WTC11 (cell line): ENCODE results near the gene NAPB. TPM values are rescaled to one million over a fixed set of nuclear protein-coding genes. Genes with fewer than 3 reads are reported as not detected.

Source experiments
- ATAC-seq: fragments of 200-7000 bp; cut with Tn5 transposase; 2 replicates; pipeline ENCODE4 v1.10.0; 2021; ENCODE audit warnings: mild to moderate bottlenecking, moderate library complexity
- CTCF ChIA-PET: fragments of 300-600 bp; sonication (Branson Sonifier 250); formaldehyde crosslinking; loops from one replicate; lab custom pipeline; 2021; ENCODE audit warnings: antibody characterized with exemption; lab: Charles Lee
- POLR2A ChIA-PET: fragments of 350-600 bp; sonication (Branson Sonifier 250); formaldehyde crosslinking; loops from one replicate; lab custom pipeline; 2021; ENCODE audit warnings: antibody characterized with exemption; lab: Charles Lee
- DNase-seq: peaks from one replicate; pipeline ENCODE4 v3.0.0; 2021; ENCODE audit warnings: low spot score
- H3K27ac Mint-ChIP-seq: 2 replicates; pipeline ENCODE4 v1.8.0; 2021; ENCODE audit warnings: mixed read lengths
- H3K27me3 Mint-ChIP-seq: 2 replicates; pipeline ENCODE4 v1.8.0; 2021; ENCODE audit warnings: low read depth, mild to moderate bottlenecking, moderate library complexity, mixed read lengths
- H3K36me3 Mint-ChIP-seq: 2 replicates; pipeline ENCODE4 v1.8.0; 2021; ENCODE audit warnings: mixed read lengths
- H3K4me1 Mint-ChIP-seq: 2 replicates; pipeline ENCODE4 v1.8.0; 2022; ENCODE audit warnings: mixed read lengths
- H3K4me3 Mint-ChIP-seq: 2 replicates; pipeline ENCODE4 v1.8.0; 2021; ENCODE audit warnings: mild to moderate bottlenecking, moderate library complexity, mixed read lengths
- H3K9me3 Mint-ChIP-seq: 2 replicates; pipeline ENCODE4 v1.8.0; 2021; ENCODE audit warnings: mixed read lengths
- ATF1 ChIP-seq: sonication (generic); formaldehyde crosslinking; IDR thresholded peaks from 2 replicates; pipeline ENCODE4 v1.8.1; 2023; ENCODE audit warnings: mild to moderate bottlenecking, moderate library complexity, missing genetic modification reagents
- ATF6 ChIP-seq: sonication (generic); formaldehyde crosslinking; IDR thresholded peaks from 2 replicates; pipeline ENCODE4 v1.8.1; 2023; ENCODE audit warnings: mild to moderate bottlenecking, missing genetic modification reagents
- CDX4 ChIP-seq: fragments of 250-450 bp; sonication (Bioruptor Pico); IDR thresholded peaks from 2 replicates; pipeline ENCODE4 v1.9.0; 2021; ENCODE audit warnings: moderate library complexity, mild to moderate bottlenecking, inconsistent platforms, borderline replicate concordance
- FOXK1 ChIP-seq: sonication (generic); formaldehyde crosslinking; IDR thresholded peaks from 2 replicates; pipeline ENCODE4 v1.8.0; 2022; ENCODE audit warnings: mild to moderate bottlenecking, moderate library complexity, missing genetic modification reagents
- GABPB1 ChIP-seq: sonication (generic); formaldehyde crosslinking; IDR thresholded peaks from 2 replicates; pipeline ENCODE4 v1.8.1; 2023; ENCODE audit warnings: mild to moderate bottlenecking, missing genetic modification reagents
- KAT7 ChIP-seq: sonication (generic); formaldehyde crosslinking; IDR thresholded peaks from 2 replicates; pipeline ENCODE4 v1.8.1; 2023; ENCODE audit warnings: missing genetic modification reagents, mild to moderate bottlenecking, borderline replicate concordance
- MAX ChIP-seq: sonication (generic); formaldehyde crosslinking; IDR thresholded peaks from 2 replicates; pipeline ENCODE4 v1.8.0; 2022; ENCODE audit warnings: mild to moderate bottlenecking, missing genetic modification reagents
- MYBL2 ChIP-seq: sonication (generic); formaldehyde crosslinking; IDR thresholded peaks from 2 replicates; pipeline ENCODE4 v1.8.1; 2023; ENCODE audit warnings: mild to moderate bottlenecking, moderate library complexity, missing genetic modification reagents
- NR2C2 ChIP-seq: sonication (generic); formaldehyde crosslinking; IDR thresholded peaks from 2 replicates; pipeline ENCODE4 v1.8.0; 2022; ENCODE audit warnings: mild to moderate bottlenecking, missing genetic modification reagents
- PRDM15 ChIP-seq: sonication (generic); formaldehyde crosslinking; IDR thresholded peaks from 2 replicates; pipeline ENCODE4 v1.8.0; 2022; ENCODE audit warnings: missing genetic modification reagents
- PRRX2 ChIP-seq: fragments of 250-450 bp; sonication (Bioruptor Pico); IDR thresholded peaks from 2 replicates; pipeline ENCODE4 v1.8.0; 2021; ENCODE audit warnings: mild to moderate bottlenecking
- STAT6 ChIP-seq: sonication (generic); formaldehyde crosslinking; conservative IDR thresholded peaks from 2 replicates; pipeline ENCODE4 v1.8.1; 2023; ENCODE audit warnings: mild to moderate bottlenecking, low read depth, missing genetic modification reagents, moderate library complexity
- TCF7 ChIP-seq: sonication (generic); formaldehyde crosslinking; IDR thresholded peaks from 2 replicates; pipeline ENCODE4 v1.8.0; 2022; ENCODE audit warnings: mild to moderate bottlenecking, low read depth, missing genetic modification reagents, moderate library complexity
- ZNF121 ChIP-seq: sonication (generic); formaldehyde crosslinking; IDR thresholded peaks from 2 replicates; pipeline ENCODE4 v1.8.0; 2023; ENCODE audit warnings: missing genetic modification reagents
- ZNF512 ChIP-seq: sonication (generic); formaldehyde crosslinking; IDR thresholded peaks from 2 replicates; pipeline ENCODE4 v1.8.1; 2022; ENCODE audit warnings: missing genetic modification reagents, borderline replicate concordance
- total RNA-seq: library from RNA; stranded (reverse); gene quantifications from 3 replicates; pipeline ENCODE4 v1.2.3, GENCODE V29; 2021

The NAPB gene
- total RNA-seq, 1 experiment from 2014 or later, result 12.9 TPM

- no peak for TF ChIP-seq PRDM15 (CRISPR knock-in tag)
These were observed 14.6 kb upstream of the NAPB start (continued) for GRCh38 chr20:23435626-23436539.

GRCh38 chr20:23434521-23435313 lies 13.4 kb upstream of the NAPB start:
- Mint-ChIP-seq H3K4me1 (no peaks in the 10 kb centered on the region), H3K27me3 (no peaks in the 10 kb centered on the region; the same call in 1 of the 2 replicates), H3K36me3 (no peaks in the 10 kb centered on the region), H3K4me3 (no peak overlapping the region), H3K27ac (no peak overlapping the region), H3K9me3 (no peaks in the 10 kb centered on the region)
- CTCF ChIA-PET, result interaction anchor here (1.6 to 3.0 kb wide), 2 partner anchors 13 to 73 kb away, joined by 3 to 10 read pairs; partner anchors contain the start of gene NAPB
- ATAC-seq (no peak), DNase-seq (no peak)
- POLR2A ChIA-PET, result no interaction called here
- no peak for TF ChIP-seq CDX4 (CRISPR knock-in tag)
- no peak for TF ChIP-seq PRRX2 (CRISPR knock-in tag)
- TF ChIP-seq STAT6, result no peak

- H3K4me1 Mint-ChIP-seq, result no peaks in the 10 kb centered on the region
- TF ChIP-seq ATF6 (CRISPR knock-in tag) (no peak), ZNF121 (peak; percentile 54; the same call in 1 of the 2 replicates), FOXK1 (CRISPR knock-in tag) (no peak)
- H3K9me3 Mint-ChIP-seq, result no peaks in the 10 kb centered on the region
- DNase-seq, result no peak
- no peak overlapping the region for H3K4me3 Mint-ChIP-seq
- no peaks in the 10 kb centered on the region; the same call in 1 of the 2 replicates for H3K27me3 Mint-ChIP-seq
- POLR2A ChIA-PET, result no interaction called here
- no peaks in the 10 kb centered on the region for H3K36me3 Mint-ChIP-seq
- H3K27ac Mint-ChIP-seq, result no peak overlapping the region
- CTCF ChIA-PET, result interaction anchor here (1.6 to 3.0 kb wide), 2 partner anchors 12 to 74 kb away, joined by 3 to 10 read pairs; partner anchors contain the start of gene NAPB
- ATAC-seq, result no peak
These were observed 12.3 kb upstream of the NAPB start for GRCh38 chr20:23433628-23434027.

- Mint-ChIP-seq H3K27ac (no peak overlapping the region), H3K9me3 (peaks cover 15% of the 10 kb centered on the region), H3K36me3 (peaks cover 10% of the 10 kb centered on the region), H3K4me1 (peaks cover 6% of the 10 kb centered on the region), H3K4me3 (no peak overlapping the region), H3K27me3 (peaks cover 6% of the 10 kb centered on the region; the same call in 1 of the 2 replicates)
- ATAC-seq (no peak), DNase-seq (no peak)
- ChIA-PET CTCF (no interaction called here), POLR2A (no interaction called here)
- TF ChIP-seq ZNF512 (CRISPR knock-in tag) (no peak), NR2C2 (CRISPR knock-in tag) (no peak), KAT7 (no peak), ATF1 (CRISPR knock-in tag) (no peak), TCF7 (CRISPR knock-in tag) (no peak), MAX (CRISPR knock-in tag) (no peak), GABPB1 (CRISPR knock-in tag) (no peak), MYBL2 (CRISPR knock-in tag) (no peak)
These were observed 3.8 kb upstream of the NAPB start for GRCh38 chr20:23425129-23425528.
